ENCODE measurements around the gene LPIN1.
"Not testable (repeated sequence)": the region's sequence is repeated elsewhere in the genome, so short reads cannot be mapped to it uniquely, and the experiment has no call there.

Gene LPIN1

DNA sequence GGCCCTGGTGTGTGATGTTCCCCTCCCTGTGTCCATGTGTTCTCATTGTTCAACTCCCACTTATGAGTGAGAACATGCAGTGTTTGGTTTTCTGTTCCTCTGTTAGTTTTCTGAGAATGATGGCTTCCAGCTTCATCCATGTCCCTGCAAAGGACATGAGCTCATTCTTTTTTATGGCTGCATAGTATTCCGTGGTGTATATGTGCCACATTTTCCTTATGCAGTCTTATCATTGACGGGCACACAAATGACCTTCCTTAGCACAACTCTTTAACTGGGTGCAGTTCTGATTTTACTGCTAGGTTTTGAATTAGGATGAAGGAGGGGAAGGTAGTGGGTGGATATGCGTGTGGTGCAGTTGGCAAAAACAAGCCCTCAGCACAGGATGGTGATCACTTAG is 70.5 kb downstream of the LPIN1 start:
- DNase-seq: not testable (repeated sequence)

GRCh38 chr2:11819235-11819729 is 72.8 kb downstream of the LPIN1 start:
- DNase-seq: no peak

DNA sequence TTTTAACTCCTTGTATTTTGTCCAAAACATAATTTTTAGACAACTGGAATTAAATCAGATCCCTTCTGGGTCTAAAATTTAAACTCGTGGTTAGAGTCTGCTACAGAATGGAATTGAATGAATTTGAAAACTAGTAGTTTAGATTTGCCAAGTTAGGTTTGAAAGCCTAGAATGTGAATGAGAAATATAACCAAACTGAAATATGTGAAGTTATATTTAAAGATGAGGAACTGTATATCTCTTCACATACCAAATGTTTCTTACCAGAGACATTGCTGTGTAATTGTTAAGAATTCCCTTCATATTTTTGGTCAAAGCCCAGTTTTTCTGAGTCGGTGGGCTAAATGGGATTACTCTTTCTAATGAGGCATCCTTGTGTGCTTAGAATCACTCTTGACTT is 74.2 kb downstream of the LPIN1 start:
- no peak for DNase-seq

DNA sequence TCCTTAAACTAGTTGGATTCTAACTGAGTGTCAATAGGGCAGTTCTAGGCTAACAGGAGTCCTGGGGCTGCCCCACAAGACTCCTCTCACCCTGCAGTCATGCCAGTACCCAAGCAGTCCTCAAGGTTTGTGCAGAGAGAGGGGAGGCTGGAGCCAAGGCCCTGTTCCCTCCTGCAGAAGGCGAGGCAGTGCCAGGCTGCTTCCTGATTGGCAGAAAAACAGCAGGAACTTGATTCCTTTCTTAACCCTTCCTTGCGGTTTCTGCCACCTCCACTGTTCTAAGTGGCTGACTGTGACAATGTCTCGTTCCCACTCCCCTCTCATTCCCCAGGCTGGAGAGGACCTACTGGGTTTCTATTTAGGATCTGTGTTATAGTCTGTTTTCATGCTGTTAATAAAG is 75.3 kb downstream of the LPIN1 start:
- no peak for DNase-seq

DNA sequence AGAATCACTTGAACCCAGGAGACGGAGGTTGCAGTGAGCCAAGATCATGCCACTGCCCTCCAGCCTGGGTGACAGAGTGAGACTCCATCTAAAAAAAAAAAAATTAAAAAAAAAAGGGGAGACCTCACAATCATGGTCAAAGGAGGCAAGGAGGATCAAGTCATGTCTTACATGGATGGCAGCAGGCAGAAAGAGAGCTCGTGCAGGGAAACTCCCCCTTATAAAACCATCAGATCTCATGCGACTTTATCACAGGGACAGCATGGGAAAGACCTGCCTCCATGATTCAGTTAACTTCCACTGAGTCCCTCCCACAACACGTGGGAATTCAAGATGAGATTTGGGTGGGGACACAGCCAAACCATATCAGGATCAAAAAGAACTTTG is 75.9 kb downstream of the LPIN1 start:
- DNase-seq: not testable (repeated sequence)

- no peak for DNase-seq
Observed at GRCh38 chr2:11822746-11823451, 76.5 kb downstream of the LPIN1 start.

GRCh38 chr2:11824901-11825828 is 78.7 kb downstream of the LPIN1 start:
- DNase-seq: no peak

- DNase-seq: no peak
Observed at GRCh38 chr2:11827547-11827946, 81.1 kb downstream of the LPIN1 start.

DNA sequence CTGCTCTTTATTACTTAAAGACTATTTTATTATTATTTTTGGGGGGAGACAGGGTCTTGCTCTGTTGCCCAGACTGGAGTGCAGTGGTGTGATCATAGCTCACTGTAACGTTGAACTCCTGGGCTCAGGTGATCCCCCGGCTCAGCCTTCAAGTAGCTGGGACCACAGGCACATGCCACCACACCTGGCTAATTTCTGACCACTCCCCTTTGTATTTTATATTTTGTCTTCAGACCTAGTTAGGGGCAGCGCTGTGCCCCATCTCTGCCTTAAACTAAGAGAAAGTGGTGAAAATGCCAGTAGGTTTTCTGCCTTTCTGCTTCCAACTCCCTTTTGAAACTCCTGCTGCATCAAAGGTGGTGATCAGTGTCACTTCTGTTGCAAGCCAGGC is 82.5 kb downstream of the LPIN1 start:
- DNase-seq: no peak

GRCh38 chr2:11829324-11829946 is 83.0 kb downstream of the LPIN1 start:
- DNase-seq: no peak

DNA sequence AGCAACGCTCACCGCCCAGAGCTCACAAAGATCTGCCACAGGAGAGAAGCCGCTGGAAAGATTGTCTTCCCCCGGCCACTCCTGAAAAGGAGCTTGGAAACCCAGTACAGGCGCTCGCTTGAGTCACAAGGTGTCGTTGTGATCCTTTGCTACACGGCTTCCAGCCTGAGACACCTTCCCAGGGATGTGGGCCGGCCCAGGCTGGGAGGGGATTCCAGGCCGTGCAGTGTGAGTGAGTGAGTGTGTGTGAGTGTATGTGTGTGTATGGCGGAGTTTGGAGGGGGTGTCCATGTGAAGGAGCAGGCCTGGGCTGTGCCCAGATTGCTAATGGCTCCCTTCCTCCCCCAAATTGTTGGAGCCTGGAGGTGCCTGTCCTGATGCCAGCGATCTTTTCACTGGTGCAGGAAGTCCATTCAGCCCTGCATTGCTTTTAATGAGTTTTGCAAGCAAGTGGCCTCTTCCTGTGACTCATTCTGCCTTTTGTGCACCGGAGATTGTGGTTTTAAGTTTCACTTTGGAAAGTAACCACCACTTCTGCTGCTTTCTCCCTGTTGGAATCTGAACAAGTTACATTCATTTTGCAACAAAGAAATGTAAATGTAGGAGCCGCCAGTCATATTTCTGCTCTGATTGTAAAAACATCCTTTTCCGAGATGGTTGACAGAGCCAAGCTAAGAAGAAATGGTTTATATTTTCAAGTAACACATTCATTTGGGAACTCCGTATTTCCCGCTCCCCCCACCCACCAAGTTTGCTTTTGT is 83.7 kb downstream of the LPIN1 start:
- DNase-seq: no peak

DNA sequence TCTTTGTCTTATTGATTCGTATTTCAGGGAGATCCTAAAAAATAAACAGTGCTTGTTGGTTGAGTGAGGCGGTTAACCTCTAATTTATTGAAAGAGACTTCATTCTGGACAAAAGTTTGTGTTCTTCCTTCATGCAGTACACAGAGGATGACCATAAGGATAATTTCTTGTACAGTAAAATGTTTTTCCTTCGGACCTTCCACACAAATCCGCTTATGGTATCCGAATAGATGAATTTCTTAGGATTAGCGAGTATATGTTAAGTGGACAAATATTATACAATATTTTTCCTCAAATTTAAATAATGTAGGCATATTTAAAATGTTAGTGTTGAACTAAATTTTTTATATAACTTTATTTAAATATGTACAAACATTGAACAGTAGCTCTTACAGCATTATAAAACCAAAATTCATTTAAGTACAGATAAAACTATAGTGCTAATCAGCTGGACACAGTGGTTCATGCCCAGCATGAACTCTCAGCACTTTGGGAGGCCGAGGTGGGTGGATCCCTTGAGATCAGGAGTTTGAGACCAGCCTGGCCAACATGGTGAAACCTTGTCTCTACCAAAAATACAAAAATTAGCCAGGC is 84.4 kb downstream of the LPIN1 start:
- no peak for DNase-seq

- no peak for DNase-seq
Observed at GRCh38 chr2:11831415-11831814, 85.0 kb downstream of the LPIN1 start.

DNA sequence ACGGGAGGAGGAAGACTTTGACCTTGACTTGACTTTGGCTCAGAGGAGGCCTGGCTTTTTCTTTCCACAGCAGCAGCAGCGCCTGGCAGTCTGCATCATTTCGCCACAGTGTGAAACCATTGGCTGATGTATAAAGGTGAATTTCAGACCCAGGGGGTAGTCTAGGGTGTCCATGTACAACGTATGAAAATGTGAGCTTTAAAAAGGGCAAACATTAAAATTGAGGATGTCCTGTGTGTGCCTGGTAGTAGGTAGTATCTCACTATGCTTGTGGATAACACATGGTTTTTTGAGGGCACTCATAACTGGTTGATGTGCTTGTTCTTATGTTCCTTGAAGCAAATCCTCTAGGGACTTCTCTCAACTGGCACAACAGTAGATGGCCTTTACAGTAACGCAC is 86.1 kb downstream of the LPIN1 start:
- no peak for DNase-seq

DNA sequence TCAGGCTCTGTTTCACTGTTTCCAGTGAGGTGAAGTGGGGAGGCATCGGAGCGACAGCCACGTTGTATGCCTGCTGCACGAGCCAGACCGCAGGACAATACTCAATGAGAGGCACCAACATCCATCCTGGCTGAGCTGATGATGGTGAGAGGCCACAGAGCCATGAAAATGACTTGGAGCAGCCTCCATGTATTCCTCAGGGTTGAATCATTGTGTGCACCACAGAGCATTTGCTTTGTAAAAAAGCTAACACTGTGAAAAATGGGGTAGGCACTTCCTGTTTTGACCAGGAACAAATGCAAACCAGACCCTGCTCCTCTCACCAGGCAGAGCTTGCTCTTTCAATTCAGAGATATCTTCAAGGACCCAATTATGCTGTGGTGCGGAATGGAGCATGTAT is 87.2 kb downstream of the LPIN1 start:
- no peak for DNase-seq

- DNase-seq: no peak
Observed at GRCh38 chr2:11835403-11835802, 89.0 kb downstream of the LPIN1 start.

GRCh38 chr2:11836647-11837219 is 90.3 kb downstream of the LPIN1 start:
- DNase-seq: no peak

DNA sequence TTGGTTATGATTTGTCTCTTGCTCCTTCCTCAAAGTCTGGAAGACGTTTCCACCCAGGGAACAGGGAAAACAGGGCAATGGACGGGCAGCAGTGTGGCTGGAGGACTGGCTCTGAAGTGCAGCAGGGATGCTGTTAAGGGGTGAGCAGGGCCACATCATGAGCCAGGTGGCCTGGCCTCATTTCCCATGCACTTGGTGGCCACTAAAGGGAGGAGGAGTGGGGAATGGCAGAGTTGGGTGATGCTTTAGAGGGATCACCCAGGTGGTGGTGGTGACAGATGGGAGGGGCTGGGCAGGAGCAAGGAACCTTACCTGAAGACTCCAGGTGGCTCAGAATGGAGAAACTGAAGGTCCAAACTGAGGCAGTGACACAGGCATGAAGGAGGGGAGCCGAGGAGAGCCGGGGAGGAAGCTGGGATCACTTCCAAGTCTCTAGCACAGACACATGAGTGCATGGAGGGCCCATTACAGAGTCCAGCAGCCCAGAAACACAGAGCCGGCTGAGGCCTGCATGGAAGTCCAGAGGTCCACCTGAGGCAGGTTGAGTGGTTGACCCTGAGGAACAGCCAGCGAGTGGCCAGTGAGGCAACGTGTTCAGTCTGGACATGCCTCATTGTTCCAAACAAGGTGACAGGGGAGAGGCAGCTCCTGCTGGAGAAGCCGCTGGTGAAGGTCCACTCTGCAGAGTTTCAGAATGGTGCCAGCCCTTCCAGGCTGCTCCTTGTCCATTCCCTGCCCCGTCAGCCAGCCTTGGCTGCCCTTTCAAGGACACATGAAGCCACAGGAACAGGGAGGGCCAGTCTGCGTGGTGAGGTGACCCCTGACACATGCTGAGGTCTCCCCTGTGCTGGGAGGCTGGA is 91.7 kb downstream of the LPIN1 start:
- DNase-seq: no peak

DNA sequence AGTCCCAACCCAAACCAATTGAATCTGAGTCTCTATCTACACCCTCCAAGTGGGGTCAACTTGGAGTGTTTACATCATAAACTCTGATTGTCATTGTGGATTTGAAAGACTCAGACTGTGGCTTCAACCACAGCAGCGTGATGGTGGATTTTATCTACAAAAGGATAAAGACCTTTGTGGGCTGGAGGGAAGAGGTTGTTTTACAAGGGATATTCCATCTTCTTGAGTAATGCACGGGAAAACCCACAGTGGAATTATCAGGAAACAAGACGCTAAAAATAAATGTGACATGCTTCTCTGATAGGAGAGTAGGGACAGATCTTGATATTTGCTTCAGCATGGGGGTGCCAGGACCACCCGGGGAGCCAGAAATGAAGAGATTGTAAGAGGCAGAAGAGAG is 93.5 kb downstream of the LPIN1 start:
- no peak for DNase-seq

DNA sequence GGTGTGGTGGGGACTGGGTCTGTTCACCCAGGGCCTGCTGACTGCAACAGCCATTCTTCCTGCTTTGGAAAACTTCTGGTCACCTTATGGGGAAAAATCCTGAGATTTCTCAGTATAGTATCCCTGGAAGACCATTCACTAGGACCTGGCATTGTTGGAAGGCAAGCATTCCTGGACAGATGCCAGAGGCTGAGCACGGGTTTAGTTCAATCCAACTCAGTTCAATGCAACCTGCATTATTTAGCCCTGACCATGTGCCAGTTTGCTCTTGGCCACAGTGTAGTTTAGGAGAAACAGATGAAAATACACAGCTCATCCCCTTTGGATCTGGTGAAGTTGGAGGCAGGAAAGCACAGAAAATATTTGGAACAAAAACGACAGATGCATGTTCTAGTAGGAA is 95.9 kb downstream of the LPIN1 start:
- DNase-seq: no peak

GRCh38 chr2:11844798-11845197 is 98.4 kb downstream of the LPIN1 start:
- not testable (repeated sequence) for DNase-seq

All from NCI-H1436 treated with DMSO at 0.1 percent for 48 hours (cell line).